ENCODE data around the gene CCDC196. TPM values are rescaled to one million over a fixed set of nuclear protein-coding genes. Genes with fewer than 3 reads are reported as not detected.

CCDC196 gene
- total and polyA plus RNA-seq, 10 of the 15 experiments (the other 5 are each of a cell fraction or from before 2014, with no cell fraction given) = 0.03 to 0.52 (median 0.28) TPM; not detected in 7

- CTCF ChIA-PET = interaction anchor here (0.7 to 5.2 kb wide), 19 partner anchors 11 to 787 kb away, joined by 3 to 27 read pairs (median 3); partner anchors contain the start of gene GPHN
- no TSS peak for BruUV-seq (replicated peaks)
Observed at GRCh38 chr14:66496188-66496807, 10.1 kb downstream of the CCDC196 start.

More at GRCh38 chr14:66496188-66496807, 10.1 kb downstream of the CCDC196 start:
- SMC1A ChIA-PET (ENCODE audit: uncharacterized antibody, unreplicated experiment) = interaction anchor here (0.7 to 4.8 kb wide), 23 partner anchors 9 to 789 kb away, joined by 3 to 33 read pairs (median 4); partner anchors contain the start of gene GPHN
- peak; percentile 22 for ATAC-seq
- FAIRE-seq = no peak
- Histone ChIP-seq H3K79me2 (ENCODE audit: control insufficient read depth, insufficient read depth, low read length) (no peaks in the 10 kb centered on the region), H3K4me1 (ENCODE audit: control insufficient read depth, insufficient read depth, low read length) (peaks cover 3% of the 10 kb centered on the region; the same call in 1 of the 2 replicates), H3K36me3 (ENCODE audit: control insufficient read depth in 2 of 2, insufficient read depth in 2 of 2, low read length in 1 of 2) (no peaks in the 10 kb centered on the region), H3K4me2 (ENCODE audit: control insufficient read depth, insufficient read depth) (no peak overlapping the region), H4K20me1 (ENCODE audit: control insufficient read depth, insufficient read depth) (no peaks in the 10 kb centered on the region), H2AFZ (ENCODE audit: control insufficient read depth, low read depth, low read length) (peak overlapping the region; percentile 29), H3K4me3 (no peak overlapping the region), H3K27me3 (replicated peaks in 1 of 2; ENCODE audit: control insufficient read depth in 2 of 2, insufficient read depth in 2 of 2, low read length in 1 of 2) (no peaks in the 10 kb centered on the region), H3K9ac (ENCODE audit: control insufficient read depth, insufficient read depth, low read length) (no peak overlapping the region), H3K9me3 (replicated peaks; ENCODE audit: control insufficient read depth, insufficient read depth, low read length) (no peaks in the 10 kb centered on the region), H3K27ac (ENCODE audit: control insufficient read depth, insufficient read depth) (no peak overlapping the region)
- in situ Hi-C loops (cut with MboI) = loop anchor here (10.0 kb wide), 1 partner anchor 619 kb away; no protein-coding TSS in a partner anchor
- DNase-seq (ENCODE audit: low read depth, low spot score) = no peak
- RAD21 ChIA-PET (ENCODE audit: unreplicated experiment) = interaction anchor here (0.7 to 3.3 kb wide), 17 partner anchors 11 to 864 kb away, joined by 3 to 17 read pairs (median 5); partner anchors contain the start of genes ATP6V1D, EIF2S1 and GPHN
- WGBS (ENCODE audit: insufficient coverage, insufficient replicate concordance, low lambda C conversion rate, missing lambda C conversion rate) = 96% methylated on average over 4 of the region's 4 CpGs
- intact Hi-C loops (cut with micrococcal nuclease; ENCODE audit: unreplicated experiment) = loop anchor here (5.0 kb wide), 2 partner anchors 251 to 641 kb away; no protein-coding TSS in a partner anchor
- POLR2A ChIA-PET = interaction anchor here (1.7 kb wide), 1 partner anchor 15 kb away, joined by 4 read pairs; no protein-coding TSS in a partner anchor
- no peak for TF ChIP-seq PRDM15 (CRISPR knock-in tag; IDR thresholded peaks at IDR 0.05)
- no peak for TF ChIP-seq YY1 (IDR thresholded peaks at IDR 0.05; ENCODE audit: low read depth, low read length)
- no peak for TF ChIP-seq BACH1 (IDR thresholded peaks at IDR 0.05; ENCODE audit: borderline replicate concordance)
- TF ChIP-seq E2F4 (IDR thresholded peaks at IDR 0.05; ENCODE audit: low read depth, low read length) = no peak
- no peak for TF ChIP-seq FOXM1 (IDR thresholded peaks at IDR 0.05; ENCODE audit: low read depth, low read length)
- TF ChIP-seq MAX (IDR thresholded peaks at IDR 0.05; ENCODE audit: low read depth, low read length) = no peak
- TF ChIP-seq E2F8 (IDR thresholded peaks at IDR 0.05; ENCODE audit: low read depth, partially characterized antibody) = no peak
- TF ChIP-seq EZH2 (IDR thresholded peaks at IDR 0.05; ENCODE audit: borderline replicate concordance, control insufficient read depth, low read depth, low read length) = no peak
- TF ChIP-seq SUZ12 (IDR thresholded peaks at IDR 0.05; ENCODE audit: unreplicated experiment) = no peak
- no peak for TF ChIP-seq FOXK2 (IDR thresholded peaks at IDR 0.05)
- TF ChIP-seq TCF12 (IDR thresholded peaks at IDR 0.05; ENCODE audit: low read depth, low read length) = no peak
- TF ChIP-seq ZNF274 (IDR thresholded peaks at IDR 0.05; ENCODE audit: insufficient read depth, insufficient read length) = no peak
- no peak for TF ChIP-seq RCOR1 (conservative IDR thresholded peaks at IDR 0.05; ENCODE audit: low read depth, low read length)
- TF ChIP-seq MYB (IDR thresholded peaks at IDR 0.05; ENCODE audit: borderline replicate concordance, low read depth, low read length) = no peak
